ENCODE measurements around the gene ESYT1.

The ESYT1 gene

DNA sequence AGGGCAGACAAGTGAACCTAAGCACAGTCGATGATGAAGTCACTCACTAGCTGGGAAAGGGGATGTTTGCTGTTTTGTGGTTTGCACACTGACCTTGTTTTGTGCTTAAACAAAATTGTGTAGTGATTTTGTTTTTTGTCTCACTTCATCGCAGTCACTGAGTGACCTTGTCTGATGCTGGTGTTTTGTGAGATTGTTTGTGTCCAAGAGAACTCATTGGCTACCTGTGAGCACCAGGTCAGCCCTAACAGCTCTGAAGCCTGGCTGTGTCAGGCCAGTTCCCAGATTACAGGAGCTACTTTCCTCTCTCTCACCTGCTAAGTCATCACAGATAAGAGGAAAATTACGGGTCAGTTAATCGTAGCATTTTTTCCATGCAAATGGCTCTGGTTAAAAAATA lies 3.9 kb upstream of the ESYT1 start:
- peaks cover 0 to 22% of the 10 kb centered on the region in 2 donors for H3K36me3 ChIP-seq (ENCODE audit: control insufficient read depth in 1 of 2, insufficient read depth in 2 of 2, low read length in 2 of 2)
- H3K4me1 ChIP-seq (ENCODE audit: control insufficient read depth in 1 of 2, insufficient read depth in 2 of 2, low read length in 2 of 2): peaks cover 34 to 38% of the 10 kb centered on the region in 2 donors
- no peaks in the 10 kb centered on the region for H3K27me3 ChIP-seq (ENCODE audit: control insufficient read depth in 1 of 2, insufficient read depth in 2 of 2, low read length in 2 of 2)
- H3K4me3 ChIP-seq (ENCODE audit: low read depth in 1 of 2, low read length in 2 of 2): no peak overlapping the region
- H3K27ac ChIP-seq (ENCODE audit: low read depth, low read length): no peak overlapping the region
- peak overlapping the region in 1 of 2 donors; percentile 34 for H3K9ac ChIP-seq (ENCODE audit: low read depth in 1 of 2, low read length in 2 of 2)
- H3K9me3 ChIP-seq (ENCODE audit: control insufficient read depth in 1 of 2, low read length in 2 of 2): no peaks in the 10 kb centered on the region

GRCh38 chr12:56126732-56127239 lies 1.3 kb upstream of the ESYT1 start:
- peaks cover 26 to 39% of the 10 kb centered on the region in 2 donors for H3K4me1 ChIP-seq (ENCODE audit: control insufficient read depth in 1 of 2, insufficient read depth in 2 of 2, low read length in 2 of 2)
- no peaks in the 10 kb centered on the region for H3K27me3 ChIP-seq (ENCODE audit: control insufficient read depth in 1 of 2, insufficient read depth in 2 of 2, low read length in 2 of 2)
- peak overlapping the region; percentile 45 to 94 for H3K9ac ChIP-seq (ENCODE audit: low read depth in 1 of 2, low read length in 2 of 2)
- peak overlapping the region; percentile 62 for H3K27ac ChIP-seq (ENCODE audit: low read depth, low read length)
- peaks cover 12 to 24% of the 10 kb centered on the region in 2 donors for H3K36me3 ChIP-seq (ENCODE audit: control insufficient read depth in 1 of 2, insufficient read depth in 2 of 2, low read length in 2 of 2)
- peak overlapping the region; percentile 57 to 61 for H3K4me3 ChIP-seq (ENCODE audit: low read depth in 1 of 2, low read length in 2 of 2)
- no peaks in the 10 kb centered on the region for H3K9me3 ChIP-seq (ENCODE audit: control insufficient read depth in 1 of 2, low read length in 2 of 2)

DNA sequence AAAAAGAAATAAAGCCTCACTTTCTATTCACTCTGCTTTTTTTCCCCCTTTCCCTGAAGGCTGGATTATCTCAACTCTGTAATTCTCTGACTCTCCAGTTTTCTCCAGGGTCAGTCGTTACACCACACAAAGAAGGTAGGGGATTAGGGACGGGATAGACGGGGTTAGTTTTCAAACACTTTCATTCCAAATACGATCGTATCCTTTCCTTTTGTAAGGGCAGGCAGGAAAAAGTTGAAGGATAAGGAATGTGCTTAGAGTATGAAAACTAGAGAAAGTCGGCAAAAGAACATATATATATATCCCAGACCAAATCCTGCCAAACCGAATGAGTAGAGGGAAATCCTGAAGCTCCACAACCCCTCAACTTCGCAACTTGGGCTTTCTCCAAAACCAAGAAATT lies 581 bp upstream of the ESYT1 start:
- Histone ChIP-seq H3K9ac (ENCODE audit: low read depth in 1 of 2, low read length in 2 of 2) (peak overlapping the region; percentile 45 to 94), H3K4me1 (ENCODE audit: control insufficient read depth in 1 of 2, insufficient read depth in 2 of 2, low read length in 2 of 2) (peaks cover 26 to 39% of the 10 kb centered on the region in 2 donors), H3K9me3 (ENCODE audit: control insufficient read depth in 1 of 2, low read length in 2 of 2) (no peaks in the 10 kb centered on the region), H3K27me3 (ENCODE audit: control insufficient read depth in 1 of 2, insufficient read depth in 2 of 2, low read length in 2 of 2) (no peaks in the 10 kb centered on the region), H3K27ac (ENCODE audit: low read depth, low read length) (peak overlapping the region; percentile 48), H3K36me3 (ENCODE audit: control insufficient read depth in 1 of 2, insufficient read depth in 2 of 2, low read length in 2 of 2) (peaks cover 19 to 24% of the 10 kb centered on the region in 2 donors), H3K4me3 (ENCODE audit: low read depth in 1 of 2, low read length in 2 of 2) (peak overlapping the region; percentile 57 to 61)

DNA sequence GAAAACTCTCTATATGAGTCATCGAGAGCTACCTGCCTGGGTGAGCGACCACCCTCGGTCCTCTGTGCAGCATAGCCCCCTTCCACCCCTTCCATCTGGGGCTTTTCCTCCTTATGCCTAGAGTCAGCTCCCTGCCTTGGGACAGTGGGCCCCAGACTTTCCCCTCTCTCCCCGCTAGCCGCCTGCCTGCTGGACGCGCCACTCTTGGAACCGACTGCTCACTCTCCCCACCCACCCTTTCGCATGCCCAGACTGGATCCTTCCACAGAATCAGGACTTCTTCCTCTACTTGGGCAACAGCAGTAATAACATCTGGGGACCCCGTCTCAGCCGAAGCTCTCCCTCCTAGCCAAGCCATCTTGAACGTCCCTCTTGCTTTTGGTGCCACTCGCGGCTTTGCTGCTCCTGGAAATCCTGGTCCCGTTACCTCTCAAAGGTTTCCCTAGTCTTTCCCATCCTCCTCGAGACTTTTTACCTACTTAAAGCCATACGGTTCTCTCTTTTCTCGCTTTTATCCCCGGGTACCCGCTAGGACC lies 671 bp downstream of the ESYT1 start:
- H3K27ac ChIP-seq (ENCODE audit: low read depth, low read length): peak overlapping the region; percentile 76
- H3K4me1 ChIP-seq (ENCODE audit: control insufficient read depth in 1 of 2, insufficient read depth in 2 of 2, low read length in 2 of 2): peaks cover 26 to 39% of the 10 kb centered on the region in 2 donors
- H3K27me3 ChIP-seq (ENCODE audit: control insufficient read depth in 1 of 2, insufficient read depth in 2 of 2, low read length in 2 of 2): no peaks in the 10 kb centered on the region
- peak overlapping the region; percentile 84 to 94 for H3K9ac ChIP-seq (ENCODE audit: low read depth in 1 of 2, low read length in 2 of 2)
- H3K36me3 ChIP-seq (ENCODE audit: control insufficient read depth in 1 of 2, insufficient read depth in 2 of 2, low read length in 2 of 2): peaks cover 24 to 31% of the 10 kb centered on the region in 2 donors
- H3K9me3 ChIP-seq (ENCODE audit: control insufficient read depth in 1 of 2, low read length in 2 of 2): no peaks in the 10 kb centered on the region
- H3K4me3 ChIP-seq (ENCODE audit: low read depth in 1 of 2, low read length in 2 of 2): peak overlapping the region; percentile 88 to 92

- Histone ChIP-seq H3K36me3 (ENCODE audit: control insufficient read depth in 1 of 2, insufficient read depth in 2 of 2, low read length in 2 of 2) (peaks cover 30 to 38% of the 10 kb centered on the region in 2 donors), H3K9ac (ENCODE audit: low read depth in 1 of 2, low read length in 2 of 2) (peak overlapping the region; percentile 84 to 94), H3K4me3 (ENCODE audit: low read depth in 1 of 2, low read length in 2 of 2) (peak overlapping the region; percentile 88 to 92), H3K4me1 (ENCODE audit: control insufficient read depth in 1 of 2, insufficient read depth in 2 of 2, low read length in 2 of 2) (peaks cover 26 to 39% of the 10 kb centered on the region in 2 donors), H3K27me3 (ENCODE audit: control insufficient read depth in 1 of 2, insufficient read depth in 2 of 2, low read length in 2 of 2) (no peaks in the 10 kb centered on the region), H3K9me3 (ENCODE audit: control insufficient read depth in 1 of 2, low read length in 2 of 2) (no peaks in the 10 kb centered on the region), H3K27ac (ENCODE audit: low read depth, low read length) (peak overlapping the region; percentile 45)
Observed at GRCh38 chr12:56129206-56129941, 1.3 kb downstream of the ESYT1 start.

- Histone ChIP-seq H3K36me3 (ENCODE audit: control insufficient read depth in 1 of 2, insufficient read depth in 2 of 2, low read length in 2 of 2) (peaks cover 32 to 38% of the 10 kb centered on the region in 2 donors), H3K4me1 (ENCODE audit: control insufficient read depth in 1 of 2, insufficient read depth in 2 of 2, low read length in 2 of 2) (peaks cover 26 to 39% of the 10 kb centered on the region in 2 donors), H3K27ac (ENCODE audit: low read depth, low read length) (no peak overlapping the region), H3K4me3 (ENCODE audit: low read depth in 1 of 2, low read length in 2 of 2) (peak overlapping the region; percentile 88 to 92), H3K27me3 (ENCODE audit: control insufficient read depth in 1 of 2, insufficient read depth in 2 of 2, low read length in 2 of 2) (no peaks in the 10 kb centered on the region), H3K9ac (ENCODE audit: low read depth in 1 of 2, low read length in 2 of 2) (peak overlapping the region in 1 of 2 donors; percentile 94), H3K9me3 (ENCODE audit: control insufficient read depth in 1 of 2, low read length in 2 of 2) (no peaks in the 10 kb centered on the region)
Observed at GRCh38 chr12:56129942-56130495, 2.0 kb downstream of the ESYT1 start.

DNA sequence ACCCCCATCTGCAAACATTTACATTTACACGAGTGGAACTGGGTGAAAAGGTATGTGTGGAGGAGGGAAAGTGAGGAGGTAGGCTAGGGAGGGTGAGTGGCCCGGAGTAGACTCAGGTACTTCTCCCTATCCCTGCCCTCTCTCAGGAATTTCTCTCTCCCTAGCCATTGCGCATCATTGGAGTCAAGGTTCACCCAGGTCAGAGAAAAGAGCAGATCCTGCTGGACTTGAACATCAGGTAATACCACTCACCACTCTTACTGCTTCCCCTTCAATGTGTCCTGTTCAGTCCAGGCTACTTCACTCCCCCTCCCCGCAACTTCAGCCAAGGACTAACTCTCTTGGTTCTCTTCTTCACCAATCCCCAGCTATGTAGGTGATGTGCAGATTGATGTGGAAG lies 2.8 kb downstream of the ESYT1 start:
- Histone ChIP-seq H3K27ac (ENCODE audit: low read depth, low read length) (no peak overlapping the region), H3K9ac (ENCODE audit: low read depth in 1 of 2, low read length in 2 of 2) (no peak overlapping the region), H3K4me1 (ENCODE audit: control insufficient read depth in 1 of 2, insufficient read depth in 2 of 2, low read length in 2 of 2) (peaks cover 20 to 33% of the 10 kb centered on the region in 2 donors), H3K36me3 (ENCODE audit: control insufficient read depth in 1 of 2, insufficient read depth in 2 of 2, low read length in 2 of 2) (peaks cover 32 to 41% of the 10 kb centered on the region in 2 donors), H3K9me3 (ENCODE audit: control insufficient read depth in 1 of 2, low read length in 2 of 2) (no peaks in the 10 kb centered on the region), H3K4me3 (ENCODE audit: low read depth in 1 of 2, low read length in 2 of 2) (no peak overlapping the region), H3K27me3 (ENCODE audit: control insufficient read depth in 1 of 2, insufficient read depth in 2 of 2, low read length in 2 of 2) (no peaks in the 10 kb centered on the region)

- Histone ChIP-seq H3K27ac (ENCODE audit: low read depth, low read length) (no peak overlapping the region), H3K9me3 (ENCODE audit: control insufficient read depth in 1 of 2, low read length in 2 of 2) (no peaks in the 10 kb centered on the region), H3K4me1 (ENCODE audit: control insufficient read depth in 1 of 2, insufficient read depth in 2 of 2, low read length in 2 of 2) (peaks cover 0 to 4% of the 10 kb centered on the region in 2 donors), H3K9ac (ENCODE audit: low read depth in 1 of 2, low read length in 2 of 2) (no peak overlapping the region), H3K36me3 (ENCODE audit: control insufficient read depth in 1 of 2, insufficient read depth in 2 of 2, low read length in 2 of 2) (peaks cover 50 to 67% of the 10 kb centered on the region in 2 donors), H3K27me3 (ENCODE audit: control insufficient read depth in 1 of 2, insufficient read depth in 2 of 2, low read length in 2 of 2) (no peaks in the 10 kb centered on the region), H3K4me3 (ENCODE audit: low read depth in 1 of 2, low read length in 2 of 2) (no peak overlapping the region)
Observed at GRCh38 chr12:56134897-56135296, 6.8 kb downstream of the ESYT1 start.

GRCh38 chr12:56137853-56138571 lies 9.9 kb downstream of the ESYT1 start:
- Histone ChIP-seq H3K9me3 (ENCODE audit: control insufficient read depth in 1 of 2, low read length in 2 of 2) (no peaks in the 10 kb centered on the region), H3K36me3 (ENCODE audit: control insufficient read depth in 1 of 2, insufficient read depth in 2 of 2, low read length in 2 of 2) (peaks cover 46 to 63% of the 10 kb centered on the region in 2 donors), H3K4me1 (ENCODE audit: control insufficient read depth in 1 of 2, insufficient read depth in 2 of 2, low read length in 2 of 2) (no peaks in the 10 kb centered on the region), H3K27ac (ENCODE audit: low read depth, low read length) (no peak overlapping the region), H3K27me3 (ENCODE audit: control insufficient read depth in 1 of 2, insufficient read depth in 2 of 2, low read length in 2 of 2) (no peaks in the 10 kb centered on the region), H3K9ac (ENCODE audit: low read depth in 1 of 2, low read length in 2 of 2) (no peak overlapping the region), H3K4me3 (ENCODE audit: low read depth in 1 of 2, low read length in 2 of 2) (no peak overlapping the region)
